Kidney epithelial cell (primary cell): ENCODE measurements around the gene MACROD2. TPM values are rescaled to one million over a fixed set of nuclear protein-coding genes. Genes with fewer than 3 reads are reported as not detected.
A peak's percentile ranks its signal among the peaks of the same experiment; 100 is the strongest.

ENCODE experiments used
- DNase-seq: peaks from one replicate; pipeline ENCODE4 v3.0.0-alpha.2; 2010; ENCODE audit warnings: low read depth
- H3K27me3 ChIP-seq: 2 replicates; pipeline ENCODE4 v1.6.0; 2011; ENCODE audit warnings: low read length; ENCODE audit not compliant: control insufficient read depth, insufficient read depth
- H3K36me3 ChIP-seq: 2 replicates; pipeline ENCODE4 v1.5.1; 2011; ENCODE audit warnings: low read length; ENCODE audit not compliant: control insufficient read depth, insufficient read depth
- H3K4me3 ChIP-seq: 2 replicates; pipeline ENCODE4 v1.5.1; 2011; ENCODE audit warnings: low read depth, mild to moderate bottlenecking, control low read depth, low read length
- total RNA-seq: library from RNA; depleted of rRNA; stranded (reverse); fragments of >200 nt; gene quantifications from 2 replicates; pipeline ENCODE4 v1.2.3, GENCODE V29; 2015
- TF ChIP-seq, protein P1 (sequence below): IDR thresholded peaks from 2 replicates; pipeline ENCODE4 v1.5.1; 2011; ENCODE audit warnings: mild to moderate bottlenecking, moderate library complexity, low read length, control low read depth, inconsistent platforms; ENCODE audit not compliant: insufficient read depth, poor library complexity, severe bottlenecking

MACROD2 gene
- total RNA-seq, 1 donor from 2014 or later, result 0.79 TPM

DNA sequence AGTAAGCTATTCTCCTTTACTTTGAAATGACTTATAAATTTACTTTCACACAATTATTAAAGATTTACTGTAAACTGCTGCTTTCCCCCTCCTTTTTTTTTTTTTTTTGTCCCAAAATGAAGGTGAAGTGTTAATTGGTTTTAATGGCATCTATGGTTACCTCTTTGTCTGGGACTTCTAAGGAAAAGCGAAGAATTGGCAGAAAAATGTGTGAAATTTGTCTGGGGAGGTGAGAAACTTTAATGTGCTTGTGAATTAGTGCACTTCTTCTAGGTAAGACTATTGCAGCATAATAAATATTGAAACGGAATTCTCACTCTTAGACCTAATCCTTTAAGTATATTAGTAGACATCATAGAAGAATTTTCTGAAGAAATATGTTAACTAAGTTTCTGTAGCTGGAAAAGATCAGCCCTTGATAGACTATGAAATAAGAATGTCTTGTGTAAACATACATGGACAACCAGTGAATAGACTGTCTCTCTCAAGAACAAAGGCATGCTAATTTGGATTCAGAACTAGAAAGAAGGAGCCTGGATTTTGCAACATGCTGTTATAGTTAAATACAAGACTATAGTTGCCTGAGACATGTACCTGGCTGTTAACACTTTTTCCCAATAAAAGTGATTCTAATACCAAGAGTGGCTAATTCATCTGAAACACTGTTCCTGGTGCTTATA is 318.2 kb downstream of the MACROD2 start:
- TF ChIP-seq, protein P1, sequence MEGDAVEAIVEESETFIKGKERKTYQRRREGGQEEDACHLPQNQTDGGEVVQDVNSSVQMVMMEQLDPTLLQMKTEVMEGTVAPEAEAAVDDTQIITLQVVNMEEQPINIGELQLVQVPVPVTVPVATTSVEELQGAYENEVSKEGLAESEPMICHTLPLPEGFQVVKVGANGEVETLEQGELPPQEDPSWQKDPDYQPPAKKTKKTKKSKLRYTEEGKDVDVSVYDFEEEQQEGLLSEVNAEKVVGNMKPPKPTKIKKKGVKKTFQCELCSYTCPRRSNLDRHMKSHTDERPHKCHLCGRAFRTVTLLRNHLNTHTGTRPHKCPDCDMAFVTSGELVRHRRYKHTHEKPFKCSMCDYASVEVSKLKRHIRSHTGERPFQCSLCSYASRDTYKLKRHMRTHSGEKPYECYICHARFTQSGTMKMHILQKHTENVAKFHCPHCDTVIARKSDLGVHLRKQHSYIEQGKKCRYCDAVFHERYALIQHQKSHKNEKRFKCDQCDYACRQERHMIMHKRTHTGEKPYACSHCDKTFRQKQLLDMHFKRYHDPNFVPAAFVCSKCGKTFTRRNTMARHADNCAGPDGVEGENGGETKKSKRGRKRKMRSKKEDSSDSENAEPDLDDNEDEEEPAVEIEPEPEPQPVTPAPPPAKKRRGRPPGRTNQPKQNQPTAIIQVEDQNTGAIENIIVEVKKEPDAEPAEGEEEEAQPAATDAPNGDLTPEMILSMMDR, result no peak

DNA sequence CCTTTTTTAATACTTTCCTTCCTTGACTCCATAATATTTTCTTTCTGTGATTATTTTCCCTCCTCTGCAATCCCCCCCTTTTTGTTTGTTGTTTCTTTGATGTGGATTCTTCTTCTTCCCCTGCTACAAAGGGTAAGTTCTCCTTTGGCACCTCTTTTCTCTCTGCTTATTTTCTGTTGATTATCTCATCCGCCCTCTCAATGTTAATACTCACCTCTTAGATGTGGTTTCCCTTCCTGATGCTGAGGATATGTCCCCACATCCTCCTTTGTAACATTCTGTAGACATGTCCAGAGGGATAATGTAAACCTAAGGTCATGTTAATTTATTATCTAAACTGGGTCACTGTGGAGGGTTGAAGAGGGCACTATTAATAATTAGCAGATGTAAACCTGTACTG is 324.4 kb downstream of the MACROD2 start:
- H3K36me3 ChIP-seq, result no peaks in the 10 kb centered on the region
- DNase-seq, result no peak
- TF ChIP-seq, protein P1, result no peak
- H3K27me3 ChIP-seq, result no peaks in the 10 kb centered on the region
- no peak overlapping the region for H3K4me3 ChIP-seq

More for the DNA sequence above, 318.2 kb downstream of the MACROD2 start:
- Histone ChIP-seq H3K36me3 (no peaks in the 10 kb centered on the region), H3K27me3 (no peaks in the 10 kb centered on the region), H3K4me3 (no peak overlapping the region)
- DNase-seq, result no peak

- DNase-seq, result no peak
- TF ChIP-seq, protein P1, result no peak
- Histone ChIP-seq H3K4me3 (no peak overlapping the region), H3K36me3 (no peaks in the 10 kb centered on the region), H3K27me3 (no peaks in the 10 kb centered on the region)
These were observed 336.3 kb downstream of the MACROD2 start for GRCh38 chr20:14331646-14332045.

GRCh38 chr20:14332866-14333265 is 337.6 kb downstream of the MACROD2 start:
- TF ChIP-seq, protein P1, result no peak
- no peaks in the 10 kb centered on the region for H3K36me3 ChIP-seq
- H3K27me3 ChIP-seq, result no peaks in the 10 kb centered on the region
- H3K4me3 ChIP-seq, result peak overlapping the region; percentile 74
- DNase-seq, result no peak

- no peaks in the 10 kb centered on the region for H3K27me3 ChIP-seq
- peak overlapping the region; percentile 74 for H3K4me3 ChIP-seq
- DNase-seq, result no peak
- TF ChIP-seq, protein P1, result no peak
- H3K36me3 ChIP-seq, result no peaks in the 10 kb centered on the region
These were observed 338.4 kb downstream of the MACROD2 start for GRCh38 chr20:14333721-14334120.

DNA sequence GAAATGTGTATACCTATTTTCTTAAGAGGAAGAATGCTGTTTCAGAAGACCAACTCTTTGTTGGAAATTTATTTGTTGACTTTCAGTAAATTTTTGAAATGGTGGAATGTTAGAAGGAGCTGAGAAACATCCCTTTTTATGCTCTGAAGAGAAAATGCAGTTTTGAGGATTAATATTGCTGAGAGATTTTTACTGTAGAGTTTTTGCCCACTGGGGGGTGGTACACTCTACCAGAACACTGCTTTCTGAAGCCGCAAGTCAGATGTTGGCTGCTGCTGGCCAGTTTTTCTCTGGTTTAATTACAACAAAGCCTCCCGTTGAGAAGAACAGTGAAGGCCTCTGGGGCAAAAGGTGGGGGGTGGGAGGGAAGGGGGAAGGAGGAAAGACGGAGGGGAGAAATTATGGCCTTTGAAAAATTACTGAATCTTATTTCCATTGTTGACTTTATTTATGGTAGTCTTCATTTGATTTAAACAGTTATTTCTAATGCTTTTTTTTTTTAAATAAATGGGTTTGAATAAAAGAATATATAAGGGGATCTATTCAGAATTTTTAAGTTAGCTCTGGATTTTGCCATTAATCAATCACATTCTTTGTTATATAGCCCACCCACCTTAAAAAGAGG is 339.1 kb downstream of the MACROD2 start:
- TF ChIP-seq, protein P1, result peak; percentile 53
- peak; percentile 32 for DNase-seq
- Histone ChIP-seq H3K4me3 (peak overlapping the region; percentile 74), H3K36me3 (no peaks in the 10 kb centered on the region), H3K27me3 (no peaks in the 10 kb centered on the region)
